Activated CD4-positive, alpha-beta T cell treated with anti-CD3 and anti-CD28 coated beads, Interleukin-2, amount 50 U/mL, for 1 hour (primary cell): ENCODE results near the gene ZNF280D.

Experiments used
- DNase-seq: peaks from one replicate; pipeline ENCODE4 v3.0.0-alpha.2; 2020

Gene ZNF280D

GRCh38 chr15:56749982-56750381, 16.7 kb upstream of the ZNF280D start:
- DNase-seq = no peak

- no peak for DNase-seq
These were observed 11.7 kb upstream of the ZNF280D start for GRCh38 chr15:56744701-56745683.

DNA sequence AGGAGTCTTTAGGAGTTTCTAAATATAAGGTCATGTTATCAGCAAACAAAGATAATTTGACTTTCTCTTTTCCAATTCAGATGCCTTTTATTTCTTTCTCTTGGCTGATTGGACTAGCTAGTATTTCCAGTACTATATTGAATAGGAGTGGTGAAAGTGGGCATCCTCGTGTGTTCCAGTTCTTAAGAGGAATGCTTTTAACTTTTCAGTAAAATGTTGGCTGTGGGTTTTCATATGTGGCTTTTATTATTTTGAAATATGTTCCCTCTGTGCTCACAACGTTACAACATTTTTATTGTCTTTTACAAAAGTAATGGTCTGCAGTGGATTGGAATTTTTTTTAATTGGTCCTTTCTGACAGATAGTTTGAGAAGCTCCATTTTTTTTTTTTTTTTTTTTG, 8.2 kb upstream of the ZNF280D start:
- no peak for DNase-seq

DNA sequence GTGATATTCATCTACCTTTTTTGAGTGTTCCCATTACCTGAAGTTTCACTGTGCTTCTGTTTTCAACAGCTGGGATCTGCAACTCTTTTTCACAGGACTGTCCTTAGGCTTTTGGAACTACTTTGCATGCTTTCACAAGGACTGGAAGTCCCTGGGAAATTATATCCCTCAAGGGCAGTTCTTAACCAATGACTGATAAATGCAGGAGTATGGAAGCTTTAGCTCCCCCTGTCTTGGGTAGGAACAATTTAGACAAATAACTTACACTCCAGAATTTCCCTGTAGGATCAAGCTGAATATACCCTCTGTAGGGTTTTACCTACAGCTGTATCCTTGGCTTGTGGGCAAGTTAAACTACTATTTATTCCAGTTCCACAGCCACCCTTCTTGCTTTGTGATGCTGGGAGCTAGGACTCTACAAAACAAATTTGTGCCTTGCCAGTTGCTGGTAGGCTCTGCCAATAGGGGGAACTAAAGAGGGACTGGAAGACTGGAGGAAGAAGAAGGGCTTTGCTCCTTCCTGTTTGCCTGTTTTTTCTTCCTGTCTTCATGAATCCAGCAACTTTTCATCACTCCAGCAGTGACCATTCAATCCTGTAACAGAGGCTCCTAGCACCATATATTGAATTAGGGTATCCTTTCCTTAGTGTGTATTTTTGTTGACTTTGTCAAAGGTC, 6.8 kb upstream of the ZNF280D start:
- no peak for DNase-seq

DNA sequence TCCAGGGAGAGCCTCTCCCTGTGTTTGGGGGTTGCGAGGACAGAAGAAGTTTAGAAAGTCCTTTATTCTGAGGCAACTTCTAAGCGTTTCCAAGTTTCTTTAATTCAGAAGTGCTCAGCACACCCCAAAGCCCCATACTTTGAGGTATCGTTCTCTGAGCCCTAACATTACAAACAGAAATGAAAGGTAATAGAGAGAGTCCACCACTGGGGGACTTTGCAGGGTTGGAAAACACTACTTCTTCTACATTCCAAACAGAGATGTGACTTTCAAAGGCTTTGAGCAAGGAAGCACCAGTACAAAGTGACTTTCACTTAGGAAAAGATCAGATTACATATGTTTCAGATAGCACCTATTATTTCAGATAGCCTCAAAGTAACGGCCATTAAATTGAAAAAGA, 6.2 kb upstream of the ZNF280D start:
- no peak for DNase-seq

DNA sequence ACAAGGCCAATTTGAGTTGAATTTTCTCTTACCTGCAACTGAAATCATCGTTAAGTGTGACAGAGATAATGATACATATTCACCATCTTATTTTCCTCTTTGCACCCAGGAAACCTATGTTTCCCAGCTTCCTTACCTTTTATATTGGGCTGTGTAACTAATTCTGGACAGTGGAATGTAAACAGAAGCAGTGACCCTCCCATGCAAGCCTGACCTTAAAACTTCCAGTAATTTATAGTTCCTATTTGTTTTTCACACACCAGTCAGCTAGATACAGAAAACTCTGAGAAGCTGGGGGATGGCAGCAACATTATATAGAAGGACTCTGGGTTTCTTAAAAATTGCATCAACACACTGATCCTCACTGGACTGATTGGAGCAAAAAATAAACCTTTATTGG, 4.5 kb upstream of the ZNF280D start:
- DNase-seq = no peak

DNA sequence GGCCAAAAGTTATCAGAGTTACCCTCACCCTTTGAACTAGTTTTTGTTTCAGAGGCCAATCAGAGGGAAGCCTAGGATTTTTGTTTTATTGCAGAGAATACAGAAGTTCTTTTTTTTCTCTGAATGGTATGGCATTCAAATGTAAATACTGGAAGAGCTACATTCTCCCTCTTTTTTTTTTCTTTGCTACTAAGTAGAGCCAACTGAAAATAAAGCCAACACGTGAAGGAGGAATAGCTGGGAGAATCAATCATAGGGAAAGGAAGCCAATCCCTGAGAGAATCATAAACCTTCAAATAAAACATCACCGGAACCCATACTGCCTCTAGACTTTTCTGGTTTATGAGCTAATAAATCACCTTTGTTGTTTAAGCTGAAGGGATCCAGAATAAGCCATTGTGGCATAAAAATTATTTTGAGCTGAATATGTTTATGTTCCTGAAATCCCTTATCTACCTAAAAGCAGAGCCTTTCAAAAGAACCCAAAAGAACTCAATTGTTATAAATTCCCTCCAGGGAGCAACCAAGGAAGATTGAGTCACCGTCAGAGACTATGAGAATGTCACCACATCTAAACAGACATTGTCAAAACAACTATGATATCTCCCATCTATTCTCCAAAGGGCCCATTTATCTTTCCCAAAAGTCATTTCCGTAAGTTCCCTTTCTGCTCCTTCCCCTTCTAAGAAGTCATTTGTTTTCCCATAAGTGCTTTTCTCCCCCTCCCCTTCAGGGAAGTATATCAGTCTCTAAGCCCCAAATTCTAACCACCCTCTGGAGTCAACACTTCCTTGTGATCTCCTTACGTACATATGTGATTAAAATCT, 3.8 kb upstream of the ZNF280D start:
- DNase-seq = no peak

DNA sequence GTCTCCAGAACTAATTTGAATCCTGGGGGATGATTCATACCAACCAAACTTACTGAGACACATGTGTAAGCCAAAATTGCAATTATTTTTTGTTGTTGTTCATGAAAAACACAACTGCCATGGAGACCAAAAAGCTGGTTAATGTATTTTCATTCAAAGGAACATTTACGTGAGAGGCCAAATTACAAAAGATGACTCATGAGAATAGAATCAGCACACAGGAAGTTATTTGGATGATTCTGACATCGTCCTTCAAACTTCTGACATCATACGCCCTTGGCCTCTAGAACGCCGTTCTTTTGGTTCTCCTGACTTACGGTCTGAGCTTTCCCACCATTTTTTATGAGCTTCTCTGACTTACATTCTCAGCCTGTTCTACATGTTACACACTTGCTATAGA, 3.0 kb upstream of the ZNF280D start:
- DNase-seq = no peak

GRCh38 chr15:56735589-56735988, 2.3 kb upstream of the ZNF280D start:
- DNase-seq = no peak

GRCh38 chr15:56734013-56734635, 815 bp upstream of the ZNF280D start:
- DNase-seq = no peak

- no peak for DNase-seq
These were observed 498 bp downstream of the ZNF280D start for GRCh38 chr15:56732886-56733135.

GRCh38 chr15:56732135-56732885, 999 bp downstream of the ZNF280D start:
- no peak for DNase-seq

- DNase-seq = no peak
These were observed 1.8 kb downstream of the ZNF280D start for GRCh38 chr15:56731548-56731947.

GRCh38 chr15:56729561-56729960, 3.7 kb downstream of the ZNF280D start:
- no peak for DNase-seq

GRCh38 chr15:56725386-56725785, 7.9 kb downstream of the ZNF280D start:
- no peak for DNase-seq

- no peak for DNase-seq
These were observed 9.1 kb downstream of the ZNF280D start for GRCh38 chr15:56724232-56724631.

GRCh38 chr15:56723787-56724186, 9.5 kb downstream of the ZNF280D start:
- no peak for DNase-seq

DNA sequence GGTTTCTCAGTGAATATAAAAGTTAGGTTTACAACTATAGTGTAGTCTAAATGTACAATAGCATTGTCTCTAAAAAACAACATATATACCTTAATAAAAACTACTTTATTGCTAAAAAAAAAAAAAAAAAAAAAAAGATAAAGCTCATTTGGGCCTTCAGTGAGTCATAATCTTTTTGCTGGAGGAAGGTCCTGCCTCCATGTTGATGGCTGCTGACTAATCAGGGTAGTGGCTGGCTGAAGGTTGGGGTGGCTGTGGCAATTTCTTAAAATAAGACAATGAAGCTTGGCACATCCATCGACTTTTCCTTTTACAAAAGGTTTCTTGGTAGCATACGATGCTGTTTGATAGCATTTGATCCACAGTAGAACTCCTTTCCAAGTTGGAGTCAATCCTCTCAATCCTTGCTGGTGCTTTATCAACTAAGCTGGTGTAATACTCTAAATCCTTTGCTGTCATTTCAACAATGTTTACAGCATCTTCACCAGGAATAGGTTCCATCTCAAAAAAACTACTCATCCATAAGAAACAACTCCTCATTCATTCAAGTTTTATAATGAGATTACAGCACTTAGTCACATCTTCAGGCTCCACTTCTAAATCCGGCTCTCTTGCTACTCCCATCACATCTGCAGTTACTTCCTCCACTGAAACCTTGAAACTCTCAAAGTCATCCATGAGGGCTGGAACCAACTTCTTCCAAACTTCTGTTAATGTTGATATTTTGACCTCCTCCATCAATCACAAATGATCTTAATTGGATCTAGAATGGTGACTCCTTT, 13.3 kb downstream of the ZNF280D start:
- no peak for DNase-seq

GRCh38 chr15:56719021-56719612, 14.2 kb downstream of the ZNF280D start:
- no peak for DNase-seq

DNA sequence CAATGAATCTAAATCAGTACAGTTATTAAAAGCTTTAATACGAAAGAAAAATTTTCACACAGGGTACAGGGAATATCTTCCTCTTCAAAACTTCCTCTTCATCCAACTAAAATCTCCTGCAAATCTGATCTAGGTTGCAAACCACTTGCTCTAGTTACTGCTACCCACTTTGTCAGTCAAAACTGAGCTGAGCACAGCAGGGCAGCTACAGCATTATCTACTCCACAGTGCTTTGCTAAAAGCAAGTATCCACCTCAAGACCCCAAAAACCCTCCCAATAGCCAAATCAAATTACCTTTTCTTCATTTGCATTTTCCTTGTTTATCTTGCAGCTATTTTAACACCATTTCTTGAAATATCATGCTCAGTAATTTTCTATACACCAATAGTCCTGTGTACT, 14.7 kb downstream of the ZNF280D start:
- no peak for DNase-seq

GRCh38 chr15:56716334-56716733, 17.0 kb downstream of the ZNF280D start:
- no peak for DNase-seq
